ENCODE data around the gene RAPGEF5.

The RAPGEF5 gene

DNA sequence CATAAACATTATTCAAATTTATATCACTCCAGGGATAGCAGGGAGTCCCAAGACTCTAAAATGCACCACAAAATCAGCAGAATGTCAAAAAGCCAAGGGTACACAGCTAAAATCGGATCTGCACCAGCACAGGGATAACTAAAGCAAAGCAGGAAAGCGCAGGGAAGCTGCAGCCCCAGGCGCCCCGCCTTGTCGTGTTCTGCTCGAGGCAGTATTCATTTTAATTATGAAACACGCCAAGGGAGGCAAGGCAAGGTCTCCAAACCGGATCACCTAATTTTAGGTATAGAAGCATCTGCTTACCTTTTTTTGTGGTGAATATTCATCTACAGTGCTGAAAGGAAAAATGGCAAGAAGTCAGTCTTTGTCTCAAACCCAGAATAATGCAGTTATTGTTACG lies 199.4 kb downstream of the RAPGEF5 start:
- Histone ChIP-seq H3K36me3 (ENCODE audit: insufficient read depth, low read length) (no peaks in the 10 kb centered on the region), H3K79me2 (ENCODE audit: control insufficient read depth, insufficient read depth, low read length, unreplicated experiment) (no peaks in the 10 kb centered on the region), H3K27me3 (ENCODE audit: insufficient read depth, low read length) (no peaks in the 10 kb centered on the region), H3K27ac (ENCODE audit: low read depth, low read length) (no peak overlapping the region), H3K4me3 (ENCODE audit: low read depth, low read length) (no peak overlapping the region), H3K4me1 (ENCODE audit: control insufficient read depth, insufficient read depth, low read length, unreplicated experiment) (peaks cover 11% of the 10 kb centered on the region), H2AFZ (ENCODE audit: low read length, unreplicated experiment) (no peak overlapping the region)

DNA sequence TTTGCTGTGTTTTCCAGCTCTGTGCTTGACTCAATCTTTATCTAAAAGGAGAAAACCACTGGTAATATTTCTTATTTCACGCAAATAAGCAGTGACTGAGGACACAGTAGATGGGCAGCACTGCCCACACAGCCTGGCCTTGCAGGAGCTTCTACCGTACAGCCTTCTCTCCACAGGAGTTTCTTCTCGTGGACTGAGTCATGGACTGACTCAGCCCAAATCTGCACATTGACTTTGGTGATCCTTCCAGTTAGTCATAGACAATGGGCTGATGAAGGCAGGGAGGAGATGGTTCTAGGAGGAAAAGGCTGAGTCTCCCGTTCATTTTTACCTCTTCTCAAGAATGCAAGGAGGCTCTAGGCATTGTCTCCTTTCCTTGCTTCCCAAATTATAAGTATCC lies 200.7 kb downstream of the RAPGEF5 start:
- H3K79me2 ChIP-seq (ENCODE audit: control insufficient read depth, insufficient read depth, low read length, unreplicated experiment) = no peaks in the 10 kb centered on the region
- H3K4me3 ChIP-seq (ENCODE audit: low read depth, low read length) = no peak overlapping the region
- H3K4me1 ChIP-seq (ENCODE audit: control insufficient read depth, insufficient read depth, low read length, unreplicated experiment) = peaks cover 11% of the 10 kb centered on the region
- no peak overlapping the region for H3K27ac ChIP-seq (ENCODE audit: low read depth, low read length)
- H3K36me3 ChIP-seq (ENCODE audit: insufficient read depth, low read length) = no peaks in the 10 kb centered on the region
- no peaks in the 10 kb centered on the region for H3K27me3 ChIP-seq (ENCODE audit: insufficient read depth, low read length)
- H2AFZ ChIP-seq (ENCODE audit: low read length, unreplicated experiment) = no peak overlapping the region

DNA sequence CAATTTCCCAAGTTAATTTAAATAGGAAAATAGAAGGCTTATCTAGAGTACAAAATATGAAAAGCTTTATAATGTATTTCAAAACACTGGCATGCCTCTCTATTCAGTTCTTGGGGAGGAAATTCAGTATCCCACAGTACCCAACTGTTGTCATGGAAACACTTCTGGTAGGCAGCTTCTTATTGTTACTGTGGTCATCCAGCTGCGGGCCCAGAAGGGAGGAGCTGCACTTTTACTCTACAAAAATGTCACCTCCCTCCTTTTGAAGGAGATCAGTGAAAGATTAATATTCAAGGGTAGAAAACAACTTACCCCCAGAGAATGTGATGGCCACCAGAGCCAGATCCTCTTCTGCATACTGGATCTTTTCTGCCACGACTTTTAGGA lies 202.8 kb downstream of the RAPGEF5 start:
- no peaks in the 10 kb centered on the region for H3K36me3 ChIP-seq (ENCODE audit: insufficient read depth, low read length)
- no peak overlapping the region for H3K27ac ChIP-seq (ENCODE audit: low read depth, low read length)
- peaks cover 16% of the 10 kb centered on the region for H3K4me1 ChIP-seq (ENCODE audit: control insufficient read depth, insufficient read depth, low read length, unreplicated experiment)
- H3K4me3 ChIP-seq (ENCODE audit: low read depth, low read length) = no peak overlapping the region
- H3K27me3 ChIP-seq (ENCODE audit: insufficient read depth, low read length) = no peaks in the 10 kb centered on the region
- H2AFZ ChIP-seq (ENCODE audit: low read length, unreplicated experiment) = no peak overlapping the region
- H3K79me2 ChIP-seq (ENCODE audit: control insufficient read depth, insufficient read depth, low read length, unreplicated experiment) = no peaks in the 10 kb centered on the region

DNA sequence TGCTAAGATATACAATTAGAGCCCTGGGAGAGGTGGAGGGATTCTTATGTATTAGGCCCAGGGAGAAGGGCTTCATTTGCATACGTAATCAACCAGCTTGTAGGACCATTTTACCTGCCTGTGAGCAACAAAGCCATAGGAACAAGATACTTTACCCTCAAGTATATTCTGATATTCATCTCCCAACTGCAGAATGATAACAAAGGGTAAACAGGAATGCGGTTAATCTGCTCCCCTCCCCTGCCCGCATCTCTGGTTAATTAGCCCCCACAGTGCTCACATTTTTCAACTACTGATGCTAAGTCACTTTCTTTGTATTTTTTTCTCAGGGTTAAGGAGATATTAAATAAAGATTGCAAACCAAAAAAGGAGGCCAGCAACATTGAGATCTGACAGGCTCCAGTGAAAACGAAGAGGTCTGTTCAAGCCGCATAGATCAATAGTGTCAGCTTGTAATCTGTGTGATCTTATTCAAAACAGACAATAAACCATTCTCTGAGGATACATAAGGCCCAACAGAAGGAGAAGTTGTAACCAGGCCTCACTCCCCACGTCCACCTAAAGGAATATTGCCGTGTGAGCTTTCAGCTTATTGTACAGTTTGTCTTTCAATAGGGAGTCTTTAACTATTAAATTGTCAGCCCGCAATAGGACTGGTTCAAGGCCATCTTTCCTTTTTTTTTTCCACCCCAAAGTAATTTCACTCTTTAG lies 203.4 kb downstream of the RAPGEF5 start:
- H3K79me2 ChIP-seq (ENCODE audit: control insufficient read depth, insufficient read depth, low read length, unreplicated experiment) = no peaks in the 10 kb centered on the region
- no peak overlapping the region for H3K4me3 ChIP-seq (ENCODE audit: low read depth, low read length)
- peaks cover 16% of the 10 kb centered on the region for H3K4me1 ChIP-seq (ENCODE audit: control insufficient read depth, insufficient read depth, low read length, unreplicated experiment)
- no peaks in the 10 kb centered on the region for H3K36me3 ChIP-seq (ENCODE audit: insufficient read depth, low read length)
- H3K27ac ChIP-seq (ENCODE audit: low read depth, low read length) = no peak overlapping the region
- H2AFZ ChIP-seq (ENCODE audit: low read length, unreplicated experiment) = no peak overlapping the region
- H3K27me3 ChIP-seq (ENCODE audit: insufficient read depth, low read length) = no peaks in the 10 kb centered on the region

DNA sequence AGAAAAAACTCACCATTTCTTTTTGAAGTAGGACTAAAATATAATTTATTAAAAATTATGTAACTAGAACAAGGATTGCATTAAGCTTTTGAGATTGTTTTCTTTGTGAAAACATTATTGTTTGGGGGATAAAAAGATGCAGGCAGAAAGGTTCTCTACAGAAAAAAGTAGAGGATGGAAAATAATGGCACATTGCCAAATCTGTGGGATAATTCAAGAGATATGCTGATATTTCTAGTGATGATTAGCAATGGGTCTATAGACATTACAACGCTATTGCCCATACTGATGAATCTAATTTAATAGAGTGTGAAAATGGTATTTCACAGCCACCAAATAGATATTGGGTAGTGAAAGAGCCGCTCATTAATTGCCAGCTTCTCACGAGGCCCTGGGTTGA lies 204.3 kb downstream of the RAPGEF5 start:
- Histone ChIP-seq H3K36me3 (ENCODE audit: insufficient read depth, low read length) (no peaks in the 10 kb centered on the region), H3K4me1 (ENCODE audit: control insufficient read depth, insufficient read depth, low read length, unreplicated experiment) (peaks cover 16% of the 10 kb centered on the region), H3K27me3 (ENCODE audit: insufficient read depth, low read length) (no peaks in the 10 kb centered on the region), H3K4me3 (ENCODE audit: low read depth, low read length) (no peak overlapping the region), H3K27ac (ENCODE audit: low read depth, low read length) (no peak overlapping the region), H2AFZ (ENCODE audit: low read length, unreplicated experiment) (no peak overlapping the region), H3K79me2 (ENCODE audit: control insufficient read depth, insufficient read depth, low read length, unreplicated experiment) (no peaks in the 10 kb centered on the region)

DNA sequence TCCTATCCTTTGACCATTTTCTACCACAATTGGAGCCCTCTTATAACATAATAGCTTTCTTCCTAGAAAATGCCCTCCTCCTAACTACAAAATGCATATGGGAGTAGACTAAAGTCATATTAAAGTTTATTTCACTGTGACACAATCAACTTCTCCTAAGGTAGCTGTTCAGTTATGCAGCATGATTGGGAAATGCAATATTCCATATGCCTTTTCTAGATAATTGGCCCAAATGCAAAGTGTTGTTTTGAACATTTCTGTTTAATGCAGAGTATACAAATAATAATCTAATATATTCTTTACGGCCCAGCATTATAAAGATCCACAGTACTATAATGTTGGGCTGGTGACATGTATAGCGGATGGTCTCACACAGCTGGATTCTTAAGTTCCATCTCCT lies 205.1 kb downstream of the RAPGEF5 start:
- Histone ChIP-seq H3K27ac (ENCODE audit: low read depth, low read length) (no peak overlapping the region), H2AFZ (ENCODE audit: low read length, unreplicated experiment) (no peak overlapping the region), H3K27me3 (ENCODE audit: insufficient read depth, low read length) (no peaks in the 10 kb centered on the region), H3K79me2 (ENCODE audit: control insufficient read depth, insufficient read depth, low read length, unreplicated experiment) (no peaks in the 10 kb centered on the region), H3K36me3 (ENCODE audit: insufficient read depth, low read length) (no peaks in the 10 kb centered on the region), H3K4me3 (ENCODE audit: low read depth, low read length) (no peak overlapping the region), H3K4me1 (ENCODE audit: control insufficient read depth, insufficient read depth, low read length, unreplicated experiment) (peaks cover 16% of the 10 kb centered on the region)

DNA sequence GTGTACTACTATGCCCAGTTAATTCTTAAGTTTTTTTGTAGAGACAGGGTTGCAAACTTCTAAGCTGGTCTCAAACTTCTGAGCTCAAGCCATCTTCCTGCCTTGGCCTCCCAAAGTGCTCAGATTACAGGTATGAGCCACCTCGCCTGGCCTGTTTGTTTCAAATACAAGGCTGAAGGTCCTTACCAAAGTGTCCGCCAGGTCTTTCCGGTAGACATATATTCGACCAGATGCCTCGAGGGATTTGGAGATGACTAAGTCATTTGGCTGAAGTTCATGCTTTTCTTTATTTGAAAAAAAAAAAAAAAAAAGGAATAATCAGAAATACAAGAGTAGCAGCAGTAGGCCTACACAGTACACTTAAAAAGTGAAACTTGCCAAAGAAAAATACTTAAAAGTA lies 206.7 kb downstream of the RAPGEF5 start:
- H3K27me3 ChIP-seq (ENCODE audit: insufficient read depth, low read length) = no peaks in the 10 kb centered on the region
- no peak overlapping the region for H3K27ac ChIP-seq (ENCODE audit: low read depth, low read length)
- no peak overlapping the region for H3K4me3 ChIP-seq (ENCODE audit: low read depth, low read length)
- peaks cover 5% of the 10 kb centered on the region for H3K4me1 ChIP-seq (ENCODE audit: control insufficient read depth, insufficient read depth, low read length, unreplicated experiment)
- no peaks in the 10 kb centered on the region for H3K36me3 ChIP-seq (ENCODE audit: insufficient read depth, low read length)
- H3K79me2 ChIP-seq (ENCODE audit: control insufficient read depth, insufficient read depth, low read length, unreplicated experiment) = no peaks in the 10 kb centered on the region
- no peak overlapping the region for H2AFZ ChIP-seq (ENCODE audit: low read length, unreplicated experiment)

DNA sequence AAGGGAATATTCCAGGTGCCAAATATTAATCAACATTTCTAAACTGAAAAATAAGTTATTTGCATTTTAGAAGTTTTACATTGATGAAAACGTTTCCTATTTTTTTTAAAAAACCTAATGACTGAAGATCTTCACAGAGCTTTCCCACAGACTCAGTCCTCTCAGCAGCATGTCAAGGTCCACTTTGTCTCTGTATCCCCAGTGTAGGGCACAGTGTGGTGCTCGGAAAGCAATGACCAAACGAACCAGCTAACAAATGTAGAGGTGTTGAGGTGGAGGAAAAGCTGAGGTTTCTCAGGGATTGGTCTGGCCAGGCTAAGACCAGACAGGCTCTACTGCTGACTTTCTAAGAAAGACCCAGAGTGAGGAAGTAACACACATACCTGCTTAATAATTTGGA lies 209.1 kb downstream of the RAPGEF5 start:
- no peaks in the 10 kb centered on the region for H3K36me3 ChIP-seq (ENCODE audit: insufficient read depth, low read length)
- no peaks in the 10 kb centered on the region for H3K79me2 ChIP-seq (ENCODE audit: control insufficient read depth, insufficient read depth, low read length, unreplicated experiment)
- no peak overlapping the region for H3K27ac ChIP-seq (ENCODE audit: low read depth, low read length)
- H3K4me1 ChIP-seq (ENCODE audit: control insufficient read depth, insufficient read depth, low read length, unreplicated experiment) = peaks cover 5% of the 10 kb centered on the region
- no peaks in the 10 kb centered on the region for H3K27me3 ChIP-seq (ENCODE audit: insufficient read depth, low read length)
- H3K4me3 ChIP-seq (ENCODE audit: low read depth, low read length) = no peak overlapping the region
- H2AFZ ChIP-seq (ENCODE audit: low read length, unreplicated experiment) = no peak overlapping the region

DNA sequence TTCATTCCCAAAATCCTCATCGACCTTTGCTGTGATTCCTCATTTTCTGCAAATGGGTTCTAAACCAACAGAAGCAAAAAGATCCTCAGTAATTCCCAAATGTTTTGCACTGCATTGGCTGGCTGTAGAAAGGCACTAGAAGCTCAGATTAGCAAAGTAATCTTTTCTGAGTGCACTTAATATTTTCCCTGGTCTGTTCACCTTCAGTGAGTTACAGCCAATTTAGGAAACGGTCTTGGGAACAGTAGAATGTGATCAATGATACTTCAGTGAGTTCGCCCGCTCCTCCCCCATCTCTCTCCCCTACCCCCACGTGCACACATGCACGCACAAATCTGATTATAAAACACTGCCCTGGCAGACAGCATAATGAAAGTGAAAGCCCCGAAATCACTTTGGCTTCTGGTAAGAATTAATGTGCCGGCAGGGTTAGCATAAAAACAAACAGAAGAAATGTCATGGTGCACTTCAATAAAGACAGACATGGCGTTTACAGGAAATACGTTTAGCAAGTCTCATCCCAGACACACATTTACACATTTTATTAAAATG lies 209.9 kb downstream of the RAPGEF5 start:
- H3K27ac ChIP-seq (ENCODE audit: low read depth, low read length) = no peak overlapping the region
- H2AFZ ChIP-seq (ENCODE audit: low read length, unreplicated experiment) = peak overlapping the region; percentile 96
- peak overlapping the region; percentile 72 for H3K4me3 ChIP-seq (ENCODE audit: low read depth, low read length)
- no peaks in the 10 kb centered on the region for H3K27me3 ChIP-seq (ENCODE audit: insufficient read depth, low read length)
- H3K79me2 ChIP-seq (ENCODE audit: control insufficient read depth, insufficient read depth, low read length, unreplicated experiment) = no peaks in the 10 kb centered on the region
- peaks cover 5% of the 10 kb centered on the region for H3K4me1 ChIP-seq (ENCODE audit: control insufficient read depth, insufficient read depth, low read length, unreplicated experiment)
- no peaks in the 10 kb centered on the region for H3K36me3 ChIP-seq (ENCODE audit: insufficient read depth, low read length)

DNA sequence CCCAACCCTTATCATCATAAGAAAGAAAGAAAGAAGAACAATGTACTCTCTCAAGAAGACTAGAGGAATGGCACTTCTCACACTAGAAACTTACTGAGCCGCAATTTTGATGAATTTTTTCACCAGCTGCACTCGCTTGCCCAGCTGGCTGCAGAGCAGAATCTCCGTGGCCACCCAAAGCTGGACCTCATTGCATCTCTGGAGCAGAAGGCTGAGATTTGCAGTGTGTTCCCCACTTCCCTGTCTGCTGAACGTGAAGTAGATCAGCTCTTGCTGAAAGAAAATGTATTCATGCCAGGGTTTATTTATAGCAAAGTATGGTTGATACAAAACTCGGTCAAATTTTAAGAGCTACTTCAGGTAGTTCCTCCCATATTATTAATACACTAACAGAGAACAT lies 212.0 kb downstream of the RAPGEF5 start:
- Histone ChIP-seq H3K79me2 (ENCODE audit: control insufficient read depth, insufficient read depth, low read length, unreplicated experiment) (no peaks in the 10 kb centered on the region), H3K27ac (ENCODE audit: low read depth, low read length) (no peak overlapping the region), H2AFZ (ENCODE audit: low read length, unreplicated experiment) (no peak overlapping the region), H3K27me3 (ENCODE audit: insufficient read depth, low read length) (no peaks in the 10 kb centered on the region), H3K36me3 (ENCODE audit: insufficient read depth, low read length) (no peaks in the 10 kb centered on the region), H3K4me1 (ENCODE audit: control insufficient read depth, insufficient read depth, low read length, unreplicated experiment) (no peaks in the 10 kb centered on the region), H3K4me3 (ENCODE audit: low read depth, low read length) (no peak overlapping the region)

DNA sequence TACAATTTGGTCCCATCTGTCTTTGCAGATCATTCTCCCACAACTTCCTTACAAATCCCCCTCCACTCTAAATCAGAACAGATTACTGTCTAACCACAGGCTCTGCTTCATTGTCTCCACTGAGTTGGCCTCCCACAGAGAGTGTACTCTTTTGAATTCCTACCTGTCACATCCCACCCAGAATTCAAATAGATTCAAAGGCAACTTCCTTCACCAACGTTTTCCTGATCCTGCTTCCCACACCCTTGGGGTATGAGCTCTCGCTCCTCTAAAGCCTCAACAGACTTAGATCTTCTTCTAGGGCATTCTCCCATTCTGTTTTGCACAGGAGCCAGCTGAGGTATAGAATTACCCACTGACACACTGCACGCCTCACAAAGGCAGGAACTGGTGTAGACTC lies 213.5 kb downstream of the RAPGEF5 start:
- Histone ChIP-seq H3K4me3 (ENCODE audit: low read depth, low read length) (no peak overlapping the region), H3K27ac (ENCODE audit: low read depth, low read length) (no peak overlapping the region), H3K4me1 (ENCODE audit: control insufficient read depth, insufficient read depth, low read length, unreplicated experiment) (no peaks in the 10 kb centered on the region), H3K27me3 (ENCODE audit: insufficient read depth, low read length) (no peaks in the 10 kb centered on the region), H2AFZ (ENCODE audit: low read length, unreplicated experiment) (no peak overlapping the region), H3K79me2 (ENCODE audit: control insufficient read depth, insufficient read depth, low read length, unreplicated experiment) (no peaks in the 10 kb centered on the region), H3K36me3 (ENCODE audit: insufficient read depth, low read length) (no peaks in the 10 kb centered on the region)

Data from ACC112 (cell line).